NCI-H2029 treated with DMSO at 0.1 percent for 48 hours (cell line): Measurements from ENCODE around the gene TFEB.

Experiments used
- DNase-seq: peaks from one replicate; lab custom pipeline; 2025; lab: John Stamatoyannopoulos, UW

TFEB gene

DNA sequence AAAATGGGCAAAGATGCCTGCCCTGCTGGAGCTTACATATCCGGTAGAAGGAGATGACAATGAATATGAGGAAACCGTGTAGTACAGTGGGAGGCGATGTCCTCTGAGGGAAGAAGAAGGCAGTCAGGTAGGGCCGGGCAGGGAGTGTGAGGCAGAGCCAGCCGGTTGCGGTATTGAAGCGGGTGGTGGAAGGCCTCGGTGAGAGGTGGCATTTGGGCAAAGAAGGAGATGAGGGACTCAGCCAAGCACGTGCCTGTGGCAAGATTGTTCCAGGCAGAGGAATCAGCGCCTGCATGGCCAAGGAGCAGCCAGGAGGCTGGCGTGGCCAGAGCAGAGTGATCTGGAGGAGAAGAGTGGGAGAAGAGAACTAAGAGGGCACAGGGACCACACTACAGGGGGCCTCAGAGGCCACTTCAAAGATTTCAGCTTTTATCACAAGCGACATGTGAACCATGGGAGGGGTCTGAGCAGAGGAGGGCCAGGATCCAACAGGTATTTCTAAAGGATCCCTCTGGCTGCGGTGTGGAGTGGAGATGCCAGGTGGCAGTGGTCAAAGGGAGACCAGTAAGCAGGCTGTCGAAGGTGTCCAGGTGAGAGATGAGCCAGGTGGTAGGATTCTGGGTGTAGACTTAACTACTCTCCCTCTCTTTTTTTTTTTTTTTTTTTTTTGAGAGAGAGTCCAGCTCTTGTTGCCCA is 83.3 kb downstream of the TFEB start:
- DNase-seq: no peak

DNA sequence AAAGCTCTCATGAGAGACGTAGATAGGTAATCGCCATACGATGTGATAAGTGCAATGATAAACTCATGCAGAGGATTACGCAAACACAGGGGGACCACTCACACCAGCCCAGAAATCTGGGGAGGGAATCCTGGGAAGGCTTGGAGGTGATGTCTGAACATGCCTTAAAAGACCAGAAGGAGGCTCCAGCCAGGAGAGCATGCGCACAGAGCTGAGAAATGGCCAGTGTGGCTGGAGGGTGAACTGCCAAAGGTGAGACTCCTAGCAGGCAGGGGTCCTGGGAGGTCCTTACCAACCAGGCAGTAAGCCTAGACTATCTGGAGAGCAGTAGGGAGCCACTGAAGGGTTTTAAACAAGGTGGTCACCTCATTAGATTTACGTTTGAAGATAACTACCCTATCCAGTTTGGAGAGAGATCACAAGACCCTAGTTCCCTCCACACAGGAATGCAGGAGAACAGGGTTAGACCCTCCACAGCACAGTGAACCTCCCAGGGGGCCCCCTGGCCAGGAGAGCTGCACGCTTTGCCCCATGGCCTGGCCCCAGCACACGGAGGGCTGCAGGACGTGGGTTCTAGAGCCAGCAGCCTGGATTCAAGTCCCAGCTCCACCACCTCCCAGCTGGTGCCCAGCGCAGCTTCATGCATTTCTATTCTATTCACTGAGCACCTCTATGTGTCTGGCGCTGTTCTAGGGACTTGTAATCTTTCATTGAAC is 84.0 kb downstream of the TFEB start:
- no peak for DNase-seq

DNA sequence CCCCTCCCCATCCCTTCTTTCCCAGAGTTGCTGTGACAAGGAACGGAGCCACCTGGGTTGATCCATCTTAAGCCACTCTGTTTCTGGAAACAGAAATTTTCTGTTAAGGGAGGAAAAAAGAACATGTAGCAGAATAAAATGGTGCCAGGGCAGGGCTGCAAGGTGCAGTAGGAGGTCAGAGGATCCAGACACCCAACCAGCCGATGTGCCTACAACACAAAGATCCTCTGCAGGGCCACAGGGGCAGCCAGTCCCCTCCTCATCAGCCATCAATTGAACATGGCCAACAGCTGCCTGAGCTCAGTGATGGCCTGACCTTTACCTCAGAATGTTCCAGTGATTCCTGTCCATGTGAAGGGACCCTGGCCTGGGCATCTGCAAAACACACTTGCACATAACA is 85.3 kb downstream of the TFEB start:
- no peak for DNase-seq

DNA sequence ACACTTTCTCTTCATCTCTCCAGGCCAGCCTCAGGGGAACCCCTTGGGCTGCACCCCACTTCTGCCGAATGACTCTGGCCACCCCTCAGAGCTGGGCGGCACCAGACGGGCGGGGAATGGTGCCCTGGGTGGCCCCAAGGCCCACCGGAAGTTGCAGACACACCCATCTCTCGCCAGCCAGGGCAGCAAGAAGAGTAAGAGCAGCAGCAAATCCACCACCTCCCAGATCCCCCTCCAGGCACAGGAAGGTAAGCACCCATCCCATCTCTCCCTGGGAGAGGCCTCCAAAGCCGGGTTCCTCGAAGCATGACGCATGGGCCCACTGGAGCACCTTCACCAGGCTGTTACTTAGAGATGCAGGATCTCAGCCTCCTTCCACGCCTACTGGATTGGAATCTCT is 85.8 kb downstream of the TFEB start:
- DNase-seq: no peak

DNA sequence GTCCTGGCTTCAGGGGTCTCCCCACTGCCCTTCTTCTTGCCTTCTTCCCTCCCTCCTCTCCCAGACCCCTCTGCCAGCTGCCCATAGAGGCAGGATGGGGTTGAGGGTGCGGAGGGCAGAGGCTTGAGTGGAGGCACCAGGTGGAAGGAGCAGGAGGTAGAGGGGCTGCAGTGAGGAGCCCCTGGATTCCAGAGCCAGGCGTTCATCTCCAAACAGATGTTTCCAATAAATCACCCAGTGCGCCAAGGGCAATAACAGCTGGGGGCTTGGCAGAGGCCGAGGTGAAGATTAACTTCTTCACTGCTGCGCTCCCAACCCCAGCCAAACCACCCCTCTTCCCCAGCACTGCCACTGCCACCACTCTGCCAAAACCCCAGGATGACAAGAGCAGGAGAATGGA is 86.5 kb downstream of the TFEB start:
- no peak for DNase-seq

DNA sequence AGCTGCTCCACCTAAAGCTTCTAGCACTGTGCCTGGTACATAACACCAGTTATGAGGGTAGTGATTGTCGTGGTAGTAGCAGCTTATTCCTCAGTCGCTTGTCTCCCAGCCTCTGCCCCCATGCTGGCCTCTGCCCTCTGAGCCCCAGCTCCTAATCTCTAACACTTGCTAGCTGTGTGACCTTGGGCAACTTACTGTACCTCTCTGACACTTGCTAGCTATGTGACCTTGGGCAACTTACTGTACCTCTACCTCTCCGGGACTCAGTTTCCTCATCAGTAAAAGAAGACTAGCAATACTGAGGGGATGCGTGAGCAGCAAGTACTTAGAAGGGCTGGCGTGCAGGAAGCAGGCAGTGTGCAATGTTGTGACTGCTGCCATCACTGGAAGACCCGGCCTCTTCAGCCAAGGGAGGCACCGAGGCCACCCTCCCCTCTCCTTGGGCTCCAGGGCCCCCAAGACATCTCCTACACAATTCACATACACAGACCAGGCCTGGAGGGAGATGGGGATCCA is 87.3 kb downstream of the TFEB start:
- no peak for DNase-seq

DNA sequence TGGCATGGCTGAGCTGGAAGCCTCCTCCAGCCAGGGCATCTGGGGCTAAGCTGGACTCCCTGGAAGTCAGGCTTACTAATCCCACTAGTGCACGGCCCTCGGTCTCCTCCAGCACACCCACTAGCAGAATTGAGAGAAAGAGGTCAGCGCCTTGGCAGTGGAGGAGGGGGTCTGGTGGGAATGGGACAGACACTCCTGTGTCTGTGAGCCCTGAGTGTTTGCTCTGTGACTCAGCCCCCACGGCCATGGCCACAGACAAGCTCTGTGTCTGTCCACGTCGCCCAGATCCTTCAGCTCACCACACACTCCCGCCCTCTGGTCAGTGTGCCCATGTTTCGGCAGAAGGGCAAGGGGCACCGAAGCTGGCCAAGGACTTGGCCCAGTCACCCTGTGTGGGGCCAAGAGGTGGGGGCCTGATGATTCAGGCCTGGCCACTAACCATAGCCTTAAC is 88.3 kb downstream of the TFEB start:
- no peak for DNase-seq

DNA sequence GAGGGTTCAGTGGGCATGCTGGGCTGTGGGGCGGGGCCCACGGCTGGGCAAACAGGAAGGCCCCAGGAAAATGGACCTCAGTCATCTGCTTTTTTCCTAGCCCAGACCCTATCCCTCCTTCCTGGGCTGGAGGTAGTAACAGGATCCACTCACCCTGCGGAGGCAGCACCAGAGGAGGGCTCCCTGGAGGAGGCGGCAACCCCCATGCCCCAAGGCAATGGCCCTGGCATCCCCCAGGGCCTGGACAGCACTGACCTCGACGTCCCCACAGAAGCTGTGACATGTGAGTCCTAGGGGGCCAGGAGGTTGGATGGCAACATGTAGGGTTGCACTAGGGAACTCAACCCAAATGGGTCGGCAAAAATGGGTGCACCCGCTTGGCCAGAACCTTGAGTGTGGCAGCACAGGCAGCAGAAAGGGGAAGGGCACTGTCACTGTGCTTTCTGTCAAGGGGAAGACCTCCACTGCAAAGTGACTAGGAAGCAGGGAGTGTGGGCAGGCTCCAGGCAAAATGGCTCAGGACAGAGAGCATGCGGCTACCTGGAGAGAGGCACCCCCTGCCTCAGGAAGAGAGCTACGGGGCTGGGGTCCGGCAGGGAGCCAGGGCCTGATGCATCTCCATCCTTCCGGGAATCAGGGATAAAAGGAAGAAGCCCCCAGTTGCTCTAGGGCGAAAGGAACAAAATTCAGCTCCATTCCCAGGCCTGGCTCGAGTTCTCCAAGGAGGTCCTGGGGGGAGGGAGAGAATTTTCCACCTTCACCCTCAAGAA is 89.2 kb downstream of the TFEB start:
- no peak for DNase-seq

DNA sequence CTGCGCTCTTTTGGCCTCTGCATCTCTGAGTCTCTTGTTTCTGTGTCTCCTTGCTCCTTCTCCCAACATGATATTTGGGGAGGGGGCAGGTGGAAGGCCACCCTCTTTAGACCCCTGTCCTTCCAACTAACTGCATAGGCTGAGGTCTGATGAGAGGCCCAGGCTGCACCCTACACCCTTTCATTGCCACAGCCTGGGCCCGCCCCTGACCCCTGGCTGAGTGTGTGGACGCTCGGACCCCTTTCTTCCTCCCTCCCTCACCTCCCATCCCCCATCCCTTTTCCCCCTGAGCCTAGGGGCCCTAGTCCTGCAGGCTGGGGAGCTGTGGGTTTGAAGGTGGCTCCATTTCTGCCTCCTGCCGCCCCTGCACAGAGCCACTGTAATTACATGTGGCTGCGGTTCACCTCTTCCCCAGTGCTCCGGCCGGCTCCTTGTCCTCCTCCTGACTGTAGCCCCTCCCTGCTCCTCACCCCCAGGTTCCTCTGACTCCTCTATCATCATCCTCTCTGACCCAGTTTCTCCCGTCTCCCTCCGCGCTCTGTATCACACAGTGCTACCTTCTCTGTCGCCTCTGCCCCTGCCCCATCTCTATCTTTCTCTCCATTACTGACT is 90.3 kb downstream of the TFEB start:
- DNase-seq: no peak

DNA sequence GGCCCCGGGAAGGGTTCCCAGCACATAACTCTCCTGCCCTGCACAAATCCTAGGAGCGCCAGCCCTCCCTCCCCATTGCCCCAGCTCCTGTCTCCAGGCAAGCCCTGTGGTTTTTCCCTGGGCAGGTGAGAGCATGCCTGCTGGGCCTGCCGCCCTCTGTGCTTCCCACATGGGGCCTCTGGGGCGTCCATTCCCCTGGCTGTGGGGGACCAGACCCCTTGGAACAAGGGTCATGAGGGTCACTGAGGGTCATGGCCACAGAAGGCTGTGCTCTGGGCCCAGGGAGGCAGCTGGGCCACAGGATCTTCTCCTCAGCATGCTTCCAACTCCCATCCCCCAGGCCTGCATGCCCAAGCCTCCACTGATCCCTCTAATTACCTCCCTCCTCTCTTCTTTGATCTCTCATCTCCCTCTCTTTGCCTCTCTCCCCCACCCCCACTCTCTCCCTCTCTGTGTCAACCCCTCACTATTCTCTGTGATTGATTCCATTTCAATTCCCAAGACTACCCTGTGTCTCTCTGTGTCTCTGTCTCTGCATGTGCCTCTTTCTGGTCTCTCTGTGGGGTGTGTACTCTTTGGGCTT is 91.0 kb downstream of the TFEB start:
- DNase-seq: no peak

DNA sequence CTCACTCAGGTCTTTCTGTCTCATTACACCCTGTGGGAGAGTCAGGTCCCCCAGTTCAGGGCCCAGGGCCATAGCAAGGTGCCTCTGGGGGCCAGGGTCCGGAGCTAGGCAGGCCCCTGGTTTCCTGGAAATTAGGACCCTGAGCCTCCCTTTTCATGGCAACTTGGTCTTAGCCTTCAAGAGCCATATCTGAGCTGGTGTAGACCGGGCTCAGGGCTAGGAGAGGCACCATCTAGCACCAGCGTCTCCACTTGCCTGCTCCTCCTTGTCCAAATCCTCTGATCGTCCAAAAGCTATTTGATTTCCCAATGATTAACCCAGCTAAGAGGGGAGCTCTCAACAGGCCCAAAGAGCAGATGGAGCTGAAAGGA is 91.5 kb downstream of the TFEB start:
- no peak for DNase-seq

DNA sequence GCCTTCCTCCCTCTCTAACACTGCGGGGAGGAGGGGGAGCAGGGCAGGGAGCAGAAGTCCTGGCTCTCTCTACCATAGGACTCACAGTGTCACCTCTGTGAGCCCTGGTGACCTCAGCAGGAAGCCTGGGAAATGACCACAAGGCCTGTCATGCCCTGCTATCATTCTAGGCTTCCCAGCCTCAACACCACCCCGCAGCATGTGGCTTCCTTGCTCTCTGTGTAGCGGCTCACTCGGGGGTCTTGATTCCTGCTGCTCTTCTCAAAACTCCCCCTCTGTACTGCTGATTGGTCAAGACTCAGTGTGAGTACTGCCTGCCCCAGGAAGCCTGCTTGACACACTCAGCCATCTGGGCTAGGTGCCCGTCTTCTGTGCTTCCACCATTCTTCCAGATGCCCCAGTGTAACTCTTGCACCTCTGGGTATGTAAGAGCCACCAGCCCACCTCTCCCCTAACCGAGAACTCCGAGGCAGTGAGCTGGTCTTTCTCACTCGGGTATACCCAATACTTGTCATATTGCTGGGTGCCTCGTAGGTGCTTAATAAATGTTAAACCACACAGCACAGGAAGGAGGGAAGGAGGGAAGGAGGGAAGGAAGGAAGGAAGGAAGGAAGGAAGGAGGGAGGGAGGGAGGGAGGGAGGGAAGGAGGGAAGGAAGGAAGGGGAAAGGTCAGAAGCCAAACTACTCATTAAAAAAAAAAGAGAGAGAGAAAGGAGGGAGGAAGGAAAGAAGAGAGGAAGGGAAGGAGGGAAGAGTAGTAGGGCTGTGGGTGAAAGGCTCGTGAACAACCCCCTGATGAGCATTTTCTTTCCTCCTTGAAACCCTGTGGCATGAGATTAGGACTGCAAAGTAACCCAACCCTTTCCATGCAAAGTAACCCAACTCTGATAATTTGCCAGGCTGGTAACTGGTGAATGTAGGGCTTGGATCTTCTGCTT is 92.2 kb downstream of the TFEB start:
- DNase-seq: no peak

DNA sequence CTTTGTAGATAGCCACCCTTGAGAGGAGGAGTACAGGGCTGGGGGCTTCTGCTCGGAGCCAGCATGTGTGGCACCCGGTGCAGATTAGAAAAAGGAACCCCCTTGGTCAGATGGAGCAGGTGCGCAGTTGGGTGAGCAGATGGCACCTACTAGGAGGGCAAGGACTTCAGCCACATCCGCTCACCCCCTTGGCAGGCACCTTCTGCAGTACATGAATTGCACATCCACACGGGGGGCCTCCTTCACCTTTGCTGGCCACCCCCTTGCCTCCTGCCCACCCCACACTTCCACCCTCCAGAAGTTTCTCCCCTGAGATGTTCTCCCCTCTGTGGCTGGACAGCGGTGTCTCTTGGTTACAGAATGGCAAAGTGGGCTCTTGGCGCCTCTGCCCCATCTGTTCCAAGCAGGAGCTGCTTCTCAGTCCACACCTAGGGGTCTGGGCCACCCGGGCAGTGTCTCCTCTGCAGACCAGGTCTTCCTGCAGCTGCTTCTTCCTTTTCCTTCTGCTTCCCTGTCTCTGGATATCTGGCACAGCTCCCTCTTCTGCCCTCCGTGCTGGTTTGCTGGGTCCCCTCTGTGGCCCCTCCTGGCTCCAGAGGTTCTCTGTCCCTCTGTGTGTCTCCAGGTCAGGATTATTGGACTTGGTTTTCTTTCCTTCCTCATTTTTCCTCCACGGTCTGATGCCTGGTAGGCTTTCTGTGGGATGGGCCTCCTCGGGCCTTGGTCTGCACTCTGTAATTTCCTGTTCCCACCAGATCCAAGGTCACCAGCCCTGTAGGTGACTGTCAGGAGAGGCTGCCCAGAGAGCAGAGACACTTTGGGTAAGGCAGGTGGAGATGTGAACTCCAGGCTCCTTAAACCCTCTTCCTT is 93.1 kb downstream of the TFEB start:
- no peak for DNase-seq

DNA sequence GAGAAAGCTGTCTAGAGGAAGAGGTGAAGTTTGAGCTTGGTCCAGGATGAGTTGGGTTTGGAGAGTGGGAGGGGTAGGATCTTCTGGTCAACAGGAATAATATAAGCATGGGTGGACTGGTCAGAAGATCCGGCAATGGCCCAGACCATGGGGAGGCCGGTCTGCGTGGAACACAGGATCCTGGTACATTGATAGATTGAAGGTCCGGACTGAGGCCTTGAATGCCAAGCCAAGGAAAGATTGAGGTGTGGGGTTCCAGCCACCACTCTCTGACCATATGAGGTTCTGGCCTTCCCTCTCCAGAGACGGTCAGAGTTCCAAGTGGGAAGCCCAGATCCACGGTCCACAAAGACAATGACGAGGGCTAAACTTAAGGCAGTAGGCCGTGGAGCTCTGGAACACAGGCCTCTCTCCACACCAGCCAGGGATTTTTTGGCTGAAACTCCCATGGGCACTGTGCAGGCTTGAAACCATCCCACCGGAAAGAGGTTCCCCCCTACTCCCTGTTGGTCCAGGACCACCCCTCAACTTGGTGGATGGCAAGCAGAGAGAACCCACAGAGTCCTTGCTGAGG is 94.0 kb downstream of the TFEB start:
- no peak for DNase-seq

DNA sequence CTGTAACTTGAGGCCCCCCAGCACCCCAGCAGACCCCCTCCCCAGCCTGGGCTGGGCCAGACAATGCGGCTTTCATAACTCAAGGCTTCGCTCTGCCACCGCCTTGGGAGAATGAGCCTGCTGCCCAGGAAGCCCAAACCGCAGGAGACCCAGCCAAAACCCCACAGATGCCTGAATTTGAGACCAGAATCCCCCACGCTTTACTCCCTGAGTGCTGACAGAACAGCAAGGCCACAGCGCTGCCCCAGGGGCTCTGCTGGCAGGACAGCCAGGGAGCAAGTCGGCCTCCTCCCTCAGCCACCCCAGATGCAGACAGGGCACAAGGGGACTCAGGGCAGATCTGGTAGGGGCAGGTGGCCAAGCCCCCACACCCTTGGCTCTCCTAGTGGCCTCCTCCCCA is 95.0 kb downstream of the TFEB start:
- no peak for DNase-seq

DNA sequence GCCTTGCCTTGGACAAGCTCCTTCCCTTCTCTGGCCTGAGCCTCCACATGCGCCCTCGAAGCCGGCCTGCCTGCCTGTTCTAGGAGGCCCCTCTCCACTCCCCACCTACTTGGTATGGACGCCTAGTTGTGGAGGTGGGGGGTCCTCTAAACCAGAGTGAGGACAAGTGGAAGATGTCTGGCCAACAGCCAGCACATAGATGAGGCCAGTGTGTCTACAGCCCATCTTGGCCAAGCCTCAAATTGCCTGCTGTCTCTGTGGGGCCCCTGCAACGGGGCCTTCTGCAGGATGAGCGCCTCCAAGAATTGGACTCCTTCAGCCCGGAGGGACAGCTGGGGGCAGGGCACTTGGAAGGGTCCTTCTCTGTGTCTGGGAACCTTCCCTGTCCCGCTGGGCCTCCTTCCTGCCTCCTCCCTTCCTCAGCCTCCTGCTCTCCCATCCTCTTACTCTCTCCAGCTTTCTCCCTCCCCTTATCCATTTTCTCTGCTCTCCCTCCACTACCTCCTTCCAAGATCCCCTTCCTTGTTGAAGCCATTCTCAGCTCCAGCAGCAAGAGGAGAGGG is 95.5 kb downstream of the TFEB start:
- DNase-seq: no peak

DNA sequence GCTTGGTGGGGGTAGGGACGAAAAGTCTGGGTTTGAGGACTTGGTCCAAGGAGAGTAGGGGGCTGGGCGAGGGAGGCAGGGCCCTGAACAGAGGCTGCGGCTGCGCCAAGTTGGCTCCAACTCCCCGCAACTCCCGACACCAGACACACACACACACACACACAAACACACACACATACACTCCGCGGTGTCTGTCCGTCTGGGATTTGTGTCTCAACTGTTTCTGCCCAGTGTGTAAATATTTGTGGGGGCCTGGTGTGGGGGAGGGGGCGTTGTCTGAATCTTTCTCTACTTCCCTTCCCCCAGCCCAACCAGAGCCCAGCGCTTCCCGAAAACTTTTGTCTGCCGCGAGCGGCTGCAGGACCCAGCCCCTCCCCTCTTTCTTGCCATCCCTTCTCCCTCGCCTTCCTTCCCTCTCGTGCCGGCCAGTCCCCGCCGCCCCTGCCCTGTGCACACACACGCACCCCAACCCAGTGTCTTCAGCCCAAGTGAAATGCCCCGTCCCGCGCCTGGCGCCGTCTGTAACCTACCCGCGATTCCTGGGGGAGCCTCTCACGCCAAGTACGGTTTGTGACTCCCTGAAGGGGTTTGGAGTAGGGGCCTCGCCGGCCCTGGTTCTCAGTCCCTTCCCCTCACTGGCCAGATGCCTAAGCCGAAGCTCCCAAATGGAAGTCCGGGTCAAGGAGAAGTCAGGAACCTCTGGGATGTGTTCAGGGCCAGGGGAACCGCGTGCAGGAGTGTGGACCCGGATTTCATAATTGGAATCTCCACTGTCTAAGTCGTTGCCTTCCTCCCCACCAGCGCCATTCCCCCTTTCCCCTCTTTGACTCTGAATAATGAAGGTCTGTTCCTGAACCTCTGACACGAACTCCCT is 96.2 kb downstream of the TFEB start:
- DNase-seq: no peak
